Effector CD8-positive, alpha-beta T cell (primary cell): ENCODE measurements around the gene SLC12A7.
A peak's percentile ranks its signal among the peaks of the same experiment; 100 is the strongest.

ENCODE experiments used
- DNase-seq: peaks from one replicate; lab custom pipeline; 2025; lab: John Stamatoyannopoulos, UW

Gene SLC12A7

DNA sequence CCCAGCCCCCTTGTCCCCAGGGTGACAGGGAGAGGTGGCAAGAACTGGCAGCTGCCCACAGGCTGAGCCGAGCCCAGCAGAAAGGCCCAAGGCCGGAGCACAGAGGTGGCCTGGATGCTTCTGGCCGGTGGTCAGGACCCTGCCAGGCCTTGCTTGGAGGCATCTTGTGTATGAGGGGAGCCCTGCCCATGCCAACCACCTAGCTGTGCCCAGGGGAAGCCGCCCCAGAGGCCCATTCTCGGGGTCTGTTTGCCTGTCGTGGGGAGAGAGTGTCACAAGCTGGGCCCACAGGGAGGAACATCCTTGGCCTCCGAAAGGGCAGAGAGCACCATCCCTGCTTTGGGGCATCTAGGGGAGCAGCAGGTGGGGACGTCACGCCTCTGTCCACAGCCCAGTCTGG, 93.3 kb downstream of the SLC12A7 start:
- DNase-seq, result no peak

DNA sequence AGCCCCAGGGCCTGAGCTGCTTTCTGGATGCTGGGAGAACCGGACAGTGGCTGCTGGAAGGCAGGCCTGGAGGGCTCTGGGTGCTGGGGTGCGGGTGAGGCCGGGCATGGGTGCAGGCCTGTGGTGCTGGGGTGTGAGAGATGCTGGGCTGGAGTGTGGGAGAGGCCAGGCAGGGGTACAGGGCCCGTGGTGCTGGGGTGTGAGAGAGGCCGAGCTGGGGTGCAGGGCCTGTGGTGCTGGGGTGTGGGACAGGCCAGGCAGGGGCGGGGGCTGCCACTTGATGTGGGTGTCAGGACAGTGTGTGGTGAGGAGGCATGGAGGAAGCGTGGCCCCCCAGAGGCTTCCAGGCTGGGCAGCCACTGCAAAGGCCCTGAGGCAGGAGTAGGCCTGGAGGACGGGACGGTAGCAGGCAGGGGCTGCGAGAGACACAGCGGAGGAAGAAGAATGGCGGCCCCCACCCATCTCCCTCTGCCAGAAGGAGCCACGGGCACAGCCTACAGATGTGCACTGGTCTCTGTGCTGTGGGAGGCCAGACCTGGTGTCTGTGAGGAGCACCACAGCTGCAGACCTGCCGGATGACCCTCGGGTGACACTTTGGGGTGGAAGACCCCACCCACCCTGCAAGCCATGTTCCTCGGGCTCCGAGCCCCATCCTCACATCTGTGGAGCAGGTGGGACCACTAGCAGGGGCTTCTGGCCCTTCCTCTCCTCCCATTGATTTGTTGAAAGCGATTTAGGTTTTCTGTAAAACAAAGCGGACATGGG, 94.0 kb downstream of the SLC12A7 start:
- DNase-seq, result no peak

DNA sequence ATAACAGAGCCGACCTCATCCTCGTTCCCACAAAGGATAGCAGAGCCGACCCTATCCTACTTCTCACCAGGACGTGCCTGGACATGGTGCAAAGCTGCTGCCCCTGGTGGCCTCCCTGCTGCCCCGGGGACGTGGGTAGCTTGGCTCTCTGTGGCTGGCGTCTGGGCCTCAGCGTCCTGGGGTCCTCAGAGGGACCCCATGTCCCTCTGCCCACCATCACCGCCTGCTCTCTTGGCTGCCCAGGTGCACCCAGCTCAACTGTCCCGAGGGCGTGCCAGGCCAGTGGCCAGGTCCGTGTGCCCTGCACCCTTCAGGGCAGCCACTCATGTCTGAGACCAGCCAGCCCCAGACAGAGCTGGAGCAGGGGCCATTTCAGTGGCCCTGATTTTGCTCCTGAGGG, 94.8 kb downstream of the SLC12A7 start:
- DNase-seq, result no peak

DNA sequence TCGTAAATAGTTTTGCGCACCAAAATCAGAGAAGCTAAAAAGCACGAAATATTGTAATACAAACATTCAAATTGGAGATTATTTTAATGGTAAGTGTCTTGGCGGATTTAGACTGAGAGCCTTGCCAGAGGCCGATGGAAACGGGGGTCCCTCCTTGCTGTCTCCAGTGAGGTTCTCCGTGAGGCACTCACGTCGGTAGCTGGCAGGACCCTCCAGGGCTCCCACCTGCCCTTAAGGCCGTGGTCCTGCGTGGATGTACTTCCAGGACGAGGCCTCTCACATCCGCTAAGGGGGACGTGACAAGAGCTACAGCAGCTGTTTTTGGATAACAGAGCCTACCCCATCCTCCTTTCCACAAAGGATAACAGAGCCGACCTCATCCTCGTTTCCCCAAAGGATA, 95.4 kb downstream of the SLC12A7 start:
- no peak for DNase-seq

DNA sequence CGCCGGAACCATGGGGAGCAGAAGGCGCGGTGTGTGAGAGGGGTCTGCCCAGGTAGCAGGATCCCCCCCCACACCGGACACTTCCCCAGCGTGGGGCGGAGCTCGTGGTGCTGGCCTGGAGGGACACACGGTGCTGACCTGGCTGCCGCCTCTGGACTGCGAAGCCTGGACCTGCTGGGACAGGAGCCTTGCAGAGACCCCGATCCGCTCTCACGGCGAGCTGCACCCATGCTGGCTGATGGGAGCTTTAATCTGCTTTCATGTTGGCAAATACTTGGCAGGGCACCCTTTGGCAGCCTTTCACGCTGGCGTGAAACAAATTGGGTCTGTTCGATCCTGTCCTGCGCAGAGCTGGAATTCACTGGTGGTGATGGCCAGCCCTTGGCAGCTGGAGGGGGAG, 95.8 kb downstream of the SLC12A7 start:
- DNase-seq, result no peak

DNA sequence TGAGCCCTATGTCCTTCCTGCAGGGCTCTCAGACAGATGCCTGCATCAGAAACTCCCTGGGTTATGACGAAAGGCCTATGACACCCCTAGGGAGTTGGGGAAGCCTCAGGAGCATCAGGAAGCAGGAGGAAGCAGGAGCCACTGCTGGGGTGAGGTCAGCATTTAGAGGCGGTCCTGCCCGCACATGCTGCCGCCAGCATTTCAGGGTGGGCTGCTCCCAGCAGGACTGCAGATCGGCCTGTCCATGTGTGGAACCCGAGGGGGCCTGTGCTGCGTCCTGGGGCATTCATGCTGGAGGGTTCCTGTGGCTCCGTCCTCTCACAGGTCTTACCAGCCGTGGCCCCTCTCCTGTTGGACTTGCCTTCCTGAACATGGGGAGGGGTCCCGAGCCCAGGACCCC, 96.4 kb downstream of the SLC12A7 start:
- DNase-seq, result no peak

DNA sequence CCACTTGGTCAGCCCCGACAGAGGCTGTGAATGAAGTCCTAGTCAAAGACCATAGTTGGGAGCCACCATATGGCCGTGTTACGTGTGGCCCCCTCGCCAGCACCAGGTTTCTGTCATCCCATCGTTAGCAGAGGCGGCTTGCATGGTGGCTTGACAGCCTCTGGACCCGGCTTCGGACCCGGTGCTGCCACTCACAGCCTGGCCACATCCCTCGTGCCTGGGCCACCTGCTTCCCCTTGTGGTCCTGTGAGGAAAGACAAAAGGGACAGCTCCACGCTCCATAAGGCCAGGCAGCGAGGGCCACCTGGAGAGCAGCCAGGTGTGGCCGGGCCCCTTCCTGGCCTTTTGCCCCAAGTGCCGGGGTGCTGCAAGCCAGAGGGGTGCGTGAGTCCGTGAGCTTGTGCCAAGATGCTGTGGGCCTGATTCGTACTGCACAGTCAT, 97.1 kb downstream of the SLC12A7 start:
- no peak for DNase-seq

DNA sequence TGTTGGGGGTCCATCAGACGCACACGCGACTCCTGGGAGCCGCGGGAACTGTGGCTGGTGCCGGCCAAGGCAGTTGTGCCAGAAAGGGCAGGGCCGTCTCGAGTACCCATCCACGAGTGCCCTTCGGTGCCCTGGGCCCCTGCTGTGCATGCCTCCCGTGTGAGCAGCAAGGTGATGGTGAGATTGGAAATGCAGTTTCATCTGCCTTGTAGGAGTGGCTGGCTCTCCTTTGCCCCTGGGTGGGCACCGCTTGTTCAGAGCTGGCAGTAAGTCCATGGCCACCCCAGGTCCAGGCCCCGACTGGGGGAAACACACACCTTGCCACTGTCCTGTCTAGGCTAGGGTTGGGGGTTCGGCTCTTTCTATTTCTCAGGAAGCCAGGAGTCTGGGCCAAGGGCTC, 97.5 kb downstream of the SLC12A7 start:
- DNase-seq, result no peak

DNA sequence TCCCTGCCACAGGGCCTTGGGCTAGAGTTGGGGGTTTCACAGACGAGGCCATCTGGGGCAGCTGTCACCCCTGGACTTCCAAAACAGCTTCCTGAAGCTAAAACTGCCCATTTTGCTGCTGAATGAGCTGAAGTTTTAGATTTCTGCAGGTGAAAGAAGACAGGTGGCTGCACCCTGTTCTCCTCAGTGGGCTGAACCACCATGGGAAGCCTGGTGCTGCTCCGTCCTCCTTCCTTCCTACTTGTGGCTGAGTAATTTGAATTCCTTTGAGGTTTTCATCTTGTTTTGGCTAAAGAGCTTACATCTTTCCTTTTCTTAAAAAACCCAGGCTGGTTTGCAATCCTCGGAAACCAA, 97.9 kb downstream of the SLC12A7 start:
- no peak for DNase-seq

DNA sequence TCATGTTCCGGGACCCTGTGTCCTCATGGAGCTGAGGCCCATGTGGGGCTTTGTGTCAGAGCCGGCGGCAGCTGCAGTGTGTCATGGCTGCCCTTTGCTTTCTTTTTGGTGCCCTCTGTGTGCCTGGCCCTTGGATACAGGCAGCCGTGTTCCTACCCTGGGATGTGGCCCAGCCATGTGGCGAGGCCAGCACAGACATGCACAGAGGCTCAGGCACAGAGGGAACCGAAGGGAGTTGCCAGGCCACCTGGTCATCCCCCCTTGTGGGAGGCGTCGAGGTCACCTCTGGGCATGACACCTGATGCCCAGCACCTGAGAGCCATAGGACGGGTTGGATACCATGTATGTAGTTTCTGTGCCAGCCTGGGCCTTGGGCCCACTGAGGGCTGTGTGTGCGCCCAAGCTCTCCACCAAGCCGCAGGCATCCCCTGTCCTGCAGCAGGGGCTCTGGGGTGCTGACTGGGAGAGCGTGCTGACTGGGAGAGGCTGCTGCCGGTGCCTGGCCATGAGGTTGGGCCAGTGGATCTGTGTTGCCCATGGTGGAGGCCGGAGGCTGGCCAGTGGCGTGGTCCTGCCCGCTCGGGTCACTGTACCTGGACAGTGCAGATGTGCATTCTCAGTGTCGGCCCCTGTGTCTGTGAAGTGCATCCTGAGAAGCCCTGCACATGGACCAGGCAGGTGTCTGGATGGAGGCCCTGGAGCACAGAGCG, 98.5 kb downstream of the SLC12A7 start:
- DNase-seq, result no peak

DNA sequence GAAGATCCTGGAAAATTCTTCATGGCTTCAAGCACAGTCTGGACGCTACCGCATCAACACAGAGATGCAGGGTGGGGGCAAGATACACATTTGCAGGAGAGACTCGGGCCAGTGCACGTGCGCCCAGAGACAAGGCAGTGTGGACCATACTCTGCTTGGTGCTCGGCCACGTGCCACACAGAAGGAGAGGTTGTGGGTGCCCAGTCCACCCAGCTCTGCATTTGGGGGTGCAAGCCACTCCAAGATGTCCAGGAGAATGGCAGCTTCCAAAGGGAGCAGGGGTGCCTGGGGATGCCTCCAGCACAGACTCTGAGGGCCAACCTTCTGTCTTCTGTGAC, 99.0 kb downstream of the SLC12A7 start:
- no peak for DNase-seq

DNA sequence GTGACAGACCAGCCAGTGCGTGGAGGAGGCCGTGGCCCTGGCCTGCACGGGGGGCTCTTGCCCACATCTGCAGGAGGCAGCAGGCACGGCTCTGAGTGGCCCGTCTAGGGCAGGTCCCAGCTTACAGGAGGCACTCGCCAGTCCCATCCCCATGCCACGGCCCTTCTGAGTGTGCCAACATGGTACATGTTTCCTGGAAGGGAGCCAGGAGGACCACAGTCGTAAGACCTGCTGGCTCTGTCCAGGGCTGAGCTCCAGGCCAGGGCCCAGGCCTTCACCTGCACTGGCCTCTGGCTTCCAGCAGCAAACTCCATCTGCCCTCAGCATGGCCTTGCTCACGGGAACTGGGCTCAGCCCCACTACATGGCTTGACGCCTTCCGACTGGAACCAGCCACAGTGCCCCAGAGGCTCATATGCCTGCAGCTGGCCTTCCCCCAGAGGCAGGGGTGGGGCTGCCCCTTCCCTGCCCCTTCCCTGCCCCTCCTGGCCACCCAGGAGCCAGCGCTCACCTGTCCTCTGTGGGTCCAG, 99.5 kb downstream of the SLC12A7 start:
- DNase-seq, result no peak

DNA sequence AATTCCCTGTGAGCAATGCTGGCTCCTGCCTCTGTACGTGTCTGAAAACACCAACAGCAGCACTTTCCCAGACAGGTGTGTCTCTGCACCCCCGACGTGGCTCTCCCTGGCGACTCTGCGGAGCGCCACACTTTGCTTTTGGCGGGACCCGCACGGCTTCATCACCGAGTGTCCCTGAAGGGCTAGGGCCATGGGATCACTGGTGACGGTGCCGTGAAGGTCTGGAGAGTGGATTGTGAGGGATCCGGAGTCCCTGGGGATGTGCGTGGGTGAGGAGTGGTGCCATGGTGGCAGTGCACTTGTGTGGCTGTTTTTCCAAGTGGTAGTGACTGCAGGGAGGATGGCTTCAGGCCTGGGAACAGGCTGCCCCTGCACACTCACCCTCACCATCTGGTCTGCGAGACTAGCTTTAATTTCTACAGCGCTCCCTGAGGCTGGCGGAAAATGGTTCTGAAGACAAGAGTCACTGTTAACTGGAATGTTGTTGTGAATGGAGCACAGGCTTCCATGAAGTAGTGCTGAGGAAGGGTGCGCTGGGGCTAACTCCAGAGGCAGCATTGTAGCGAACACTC, 100.0 kb downstream of the SLC12A7 start:
- DNase-seq, result no peak

DNA sequence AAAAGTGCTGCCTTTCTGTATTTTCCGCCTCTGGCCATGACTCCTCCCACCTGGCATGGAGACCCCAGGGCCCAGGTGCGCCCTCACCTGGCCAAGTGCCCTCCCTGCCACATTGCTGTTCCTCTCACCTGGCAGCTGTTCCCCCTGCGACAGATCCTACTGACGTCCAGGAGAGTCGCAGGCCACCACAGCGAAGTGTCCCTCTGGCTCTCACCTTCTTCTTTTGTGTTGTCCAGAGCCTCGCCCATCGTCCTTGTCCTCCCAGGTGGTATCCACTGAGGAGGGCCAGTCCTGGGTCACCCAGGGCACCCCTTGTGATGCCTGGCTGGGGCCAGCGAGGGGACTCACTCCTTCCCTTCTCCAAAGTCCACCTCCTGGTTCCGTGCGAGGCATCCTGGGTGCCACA, 100.6 kb downstream of the SLC12A7 start:
- peak; percentile 29 for DNase-seq

DNA sequence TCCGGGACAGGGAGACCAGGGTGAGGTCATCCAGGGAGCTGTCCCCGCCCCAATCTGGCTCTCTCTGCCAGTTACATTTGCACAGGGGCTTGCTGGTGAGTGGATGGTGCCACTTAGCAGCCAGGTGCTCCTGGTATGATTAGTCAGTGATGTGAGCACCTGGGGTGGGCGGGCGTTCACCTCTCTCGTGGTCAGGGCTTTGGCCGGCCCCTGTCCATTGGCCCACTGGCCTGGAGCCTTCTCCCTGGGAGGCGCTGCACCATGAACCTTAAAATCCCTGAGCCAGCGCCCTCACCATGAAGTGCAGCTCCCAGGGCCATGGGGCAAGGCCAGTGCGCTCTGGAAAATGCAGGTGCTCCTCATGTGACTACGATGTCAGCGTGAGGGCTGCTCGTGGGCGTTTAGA, 101.2 kb downstream of the SLC12A7 start:
- no peak for DNase-seq

DNA sequence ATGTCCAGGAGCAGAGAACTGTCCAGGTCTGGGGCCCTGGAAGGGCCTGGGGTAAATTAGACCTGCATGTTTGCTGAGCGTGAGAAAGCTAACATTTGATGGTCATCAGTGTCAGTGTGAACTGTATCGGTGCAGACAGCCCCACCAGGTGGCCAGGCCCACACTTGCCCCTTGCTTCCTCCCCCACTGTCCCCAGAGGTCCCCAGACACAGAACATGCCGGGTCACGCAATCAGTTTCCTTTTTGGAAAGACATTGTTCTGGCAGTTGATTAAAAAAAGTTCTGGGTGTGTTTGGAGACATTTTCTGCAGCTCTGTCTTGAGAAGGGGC, 101.7 kb downstream of the SLC12A7 start:
- no peak for DNase-seq

DNA sequence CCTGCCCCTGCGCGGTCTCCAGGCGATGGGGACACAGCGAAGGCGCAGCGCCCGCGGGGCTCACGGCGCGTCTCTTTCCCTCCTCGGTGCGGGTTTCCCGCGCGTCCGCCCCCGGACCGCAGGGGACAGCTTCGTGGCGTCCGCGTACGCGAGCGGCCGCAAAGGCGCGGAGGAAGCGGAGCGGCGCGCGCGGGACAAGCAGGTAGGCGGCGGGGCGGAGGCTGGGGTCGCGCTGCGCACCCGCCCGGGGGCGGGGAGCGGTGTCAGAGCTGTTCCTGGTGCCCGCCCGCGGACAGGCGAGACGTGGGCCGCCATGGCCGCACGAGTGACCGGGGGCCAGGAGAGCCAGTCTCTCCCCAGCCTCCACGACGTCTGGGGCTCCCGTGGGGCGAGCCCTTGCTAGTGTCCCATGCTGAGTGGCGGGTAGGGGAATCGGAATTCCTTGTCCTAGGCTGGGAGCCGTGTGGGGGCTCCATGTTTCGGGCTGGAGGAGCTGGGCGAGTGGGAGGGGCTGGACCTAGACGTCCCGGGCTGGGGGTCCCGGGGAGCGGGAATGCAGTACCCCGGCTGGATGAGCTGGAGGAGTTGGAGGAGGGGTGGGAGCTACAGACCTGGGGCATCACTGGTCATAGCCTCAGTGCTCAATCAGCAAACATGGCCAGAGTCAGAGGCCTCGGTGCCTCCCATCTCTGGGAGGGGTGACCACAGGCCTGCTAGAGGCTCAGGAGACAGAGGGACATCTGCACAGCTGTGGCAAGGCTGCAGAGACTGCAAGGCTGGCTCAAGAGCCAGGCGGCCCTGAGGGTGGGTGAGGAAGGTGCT, 102.3 kb downstream of the SLC12A7 start:
- no peak for DNase-seq

DNA sequence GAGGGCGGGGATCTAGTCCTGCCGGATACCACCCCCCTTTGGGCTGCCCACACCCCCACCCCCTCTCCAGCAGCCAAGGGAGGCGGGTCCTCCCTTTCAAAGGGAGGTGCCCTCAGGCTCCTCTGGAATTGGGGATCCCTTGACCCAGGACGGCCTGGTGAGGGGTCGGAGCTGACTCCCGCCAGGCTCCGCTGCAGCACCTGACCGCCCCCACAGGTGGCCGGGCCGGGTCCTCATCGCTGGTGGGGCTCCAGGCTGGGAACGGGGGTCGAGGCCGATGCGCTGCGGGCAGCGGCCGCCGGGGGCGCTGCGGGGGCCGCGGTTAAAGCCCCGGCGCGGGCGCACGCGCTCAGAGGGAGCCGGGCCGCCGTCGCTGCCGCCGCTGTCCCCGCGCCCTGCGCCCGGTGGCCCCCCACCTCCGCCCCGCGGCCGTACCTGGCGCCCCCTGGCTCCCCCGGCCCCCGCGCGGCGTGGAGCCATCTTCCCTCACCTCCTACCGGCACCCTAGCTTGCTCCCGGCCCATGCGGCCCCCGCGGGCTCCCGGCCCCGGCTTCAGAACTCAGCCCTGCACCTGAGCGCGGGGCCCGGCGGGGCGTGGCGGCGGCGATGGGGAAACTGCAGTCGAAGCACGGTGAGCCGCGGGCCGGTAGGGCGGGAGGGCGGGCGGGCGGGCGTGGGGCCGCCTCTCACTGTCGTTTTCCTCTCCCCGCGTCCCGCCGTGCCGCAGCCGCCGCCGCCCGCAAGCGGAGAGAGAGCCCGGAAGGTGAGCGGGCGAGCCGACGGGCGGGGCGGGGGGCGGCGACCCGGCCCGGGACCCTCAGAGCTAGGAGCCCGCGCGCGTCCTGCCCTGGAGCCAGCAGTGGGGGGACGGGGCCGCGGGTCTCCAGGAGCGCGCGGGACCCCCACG, 103.2 kb downstream of the SLC12A7 start, which contains the start of gene NKD2:
TSS of gene NKD2 (plus strand) at position 352 of the 908 bp plus-strand sequence. CDS start at position 608, 256 bp downstream.
- peak; percentile 17 for DNase-seq

DNA sequence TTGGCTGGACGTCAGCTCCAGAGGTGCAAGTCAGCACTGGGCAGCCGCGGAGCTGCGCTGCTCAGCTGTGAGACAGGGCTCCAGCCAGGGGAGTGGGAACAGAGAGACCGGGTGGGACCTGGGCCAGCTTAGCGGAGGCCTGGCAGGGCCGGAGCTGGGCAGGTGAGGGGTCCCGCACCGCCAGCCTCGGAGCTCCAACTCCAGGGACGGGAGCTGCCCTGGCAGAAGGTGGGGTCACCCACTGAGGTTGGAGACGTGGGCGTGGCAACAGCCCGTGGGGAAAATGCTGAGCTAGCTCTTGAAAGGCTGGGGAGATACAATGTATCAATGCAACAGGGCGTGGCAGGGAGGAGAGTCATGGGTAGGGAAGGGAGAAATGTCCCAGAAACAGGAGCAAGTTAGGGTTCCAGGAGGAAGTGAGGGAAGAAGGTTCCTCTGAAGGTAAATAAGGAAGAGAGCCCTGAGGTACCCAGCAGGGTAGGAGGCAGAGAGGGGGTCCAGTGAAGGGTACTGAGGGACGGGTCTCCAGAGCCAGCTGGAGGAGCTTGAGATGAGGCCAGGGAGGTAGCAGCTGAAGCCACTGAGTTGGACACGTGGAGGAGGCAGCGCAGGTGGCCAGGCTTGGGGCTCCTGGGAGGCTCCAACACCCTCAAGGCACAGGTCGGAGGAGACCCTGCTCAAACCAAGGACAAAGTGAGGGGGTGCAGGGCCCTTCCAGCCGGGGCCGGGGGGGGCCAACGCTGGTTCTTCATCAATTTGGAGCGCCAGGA, 104.0 kb downstream of the SLC12A7 start:
- no peak for DNase-seq

DNA sequence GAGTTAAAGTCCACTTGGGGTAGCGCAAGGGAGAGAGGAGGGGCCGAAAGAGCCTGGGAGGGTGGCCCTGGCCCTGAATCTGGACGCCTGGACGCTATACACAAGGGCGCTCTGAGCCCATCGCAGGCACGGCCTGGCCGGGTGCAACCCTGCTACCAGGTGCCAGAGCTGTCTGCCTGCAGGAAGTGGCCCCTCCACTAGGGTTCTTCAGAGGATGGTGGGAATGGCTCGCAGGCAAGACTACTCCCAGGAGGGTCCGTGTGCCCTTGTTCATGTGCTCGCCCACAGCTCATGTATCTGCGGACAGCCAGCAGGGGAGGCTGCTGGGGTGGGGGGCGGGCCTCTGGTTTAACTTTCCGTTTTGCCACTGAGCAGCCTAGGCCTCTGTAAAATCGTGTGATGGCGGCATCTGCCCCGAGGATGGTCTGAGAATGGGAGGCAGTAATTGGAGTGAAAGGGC, 104.6 kb downstream of the SLC12A7 start:
- no peak for DNase-seq
